LoVo (cell line): ENCODE results near the gene TUT7.
"Not testable (repeated sequence)": the region's sequence is repeated elsewhere in the genome, so short reads cannot be mapped to it uniquely, and the experiment has no call there.

ENCODE experiments used
- DNase-seq: peaks from one replicate; pipeline ENCODE4 v3.0.0-alpha.2; 2016; ENCODE audit warnings: low spot score

The TUT7 gene

GRCh38 chr9:86300701-86301100 lies 53.5 kb downstream of the TUT7 start:
- DNase-seq: no peak

GRCh38 chr9:86298873-86299272 lies 55.3 kb downstream of the TUT7 start:
- no peak for DNase-seq

GRCh38 chr9:86290341-86290740 lies 63.9 kb downstream of the TUT7 start:
- DNase-seq: not testable (repeated sequence)

GRCh38 chr9:86288499-86289198 lies 65.6 kb downstream of the TUT7 start:
- no peak for DNase-seq

GRCh38 chr9:86287013-86287412 lies 67.2 kb downstream of the TUT7 start:
- no peak for DNase-seq

- no peak for DNase-seq
These were observed 67.9 kb downstream of the TUT7 start for GRCh38 chr9:86286278-86286677.

GRCh38 chr9:86285261-86285660 lies 68.9 kb downstream of the TUT7 start:
- no peak for DNase-seq

GRCh38 chr9:86282979-86283535 lies 71.2 kb downstream of the TUT7 start:
- peak; percentile 63 for DNase-seq

- DNase-seq: peak; percentile 92
These were observed 71.9 kb downstream of the TUT7 start, which contains the start of gene ISCA1 for GRCh38 chr9:86282077-86282978. ISCA1 (minus strand) TSS chr9:86282538; CDS start chr9:86282458, 80 bp downstream.

- DNase-seq: peak; percentile 61
These were observed 72.6 kb downstream of the TUT7 start for GRCh38 chr9:86281593-86282076.

GRCh38 chr9:86280580-86280979 lies 73.6 kb downstream of the TUT7 start:
- DNase-seq: no peak

GRCh38 chr9:86279839-86280238 lies 74.4 kb downstream of the TUT7 start:
- DNase-seq: no peak

GRCh38 chr9:86277072-86277471 lies 77.1 kb downstream of the TUT7 start:
- no peak for DNase-seq

GRCh38 chr9:86275962-86276361 lies 78.2 kb downstream of the TUT7 start:
- DNase-seq: no peak

GRCh38 chr9:86274821-86275643 lies 79.2 kb downstream of the TUT7 start:
- DNase-seq: no peak

- no peak for DNase-seq
These were observed 82.0 kb downstream of the TUT7 start for GRCh38 chr9:86272221-86272620.

- no peak for DNase-seq
These were observed 90.3 kb downstream of the TUT7 start for GRCh38 chr9:86263876-86264275.

GRCh38 chr9:86262492-86262891 lies 91.7 kb downstream of the TUT7 start:
- DNase-seq: no peak

GRCh38 chr9:86259557-86259956 lies 94.7 kb downstream of the TUT7 start, which contains the start of gene C9orf153:
C9orf153 (minus strand) TSS chr9:86259657; CDS start chr9:86229603, 30,054 bp downstream.
- no peak for DNase-seq

- no peak for DNase-seq
These were observed 96.8 kb downstream of the TUT7 start for GRCh38 chr9:86257391-86257790.

GRCh38 chr9:86256653-86257052 lies 97.6 kb downstream of the TUT7 start:
- no peak for DNase-seq

- no peak for DNase-seq
These were observed 100.6 kb downstream of the TUT7 start for GRCh38 chr9:86253577-86253976.
